ENCODE results near the gene SERPINI1.

SERPINI1 gene

DNA sequence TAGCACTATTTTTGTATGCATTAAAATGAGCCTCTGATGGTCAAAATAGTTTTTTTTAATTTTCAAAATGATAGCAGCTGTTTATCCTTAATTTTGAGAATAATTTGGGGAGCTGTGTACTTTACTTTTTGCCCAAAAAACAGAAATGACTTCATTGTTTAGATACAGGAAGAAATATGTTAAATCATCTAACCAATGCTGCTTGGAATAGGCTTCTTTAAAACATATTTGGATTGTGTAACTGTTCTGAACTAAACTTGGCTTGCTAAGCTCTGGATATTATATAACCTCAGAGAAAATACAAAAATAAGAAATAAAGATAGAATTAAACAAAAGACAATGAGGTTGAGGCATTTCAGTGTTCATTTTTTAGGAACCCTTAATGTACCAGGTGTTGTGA lies 119.3 kb downstream of the SERPINI1 start:
- no peak for DNase-seq

DNA sequence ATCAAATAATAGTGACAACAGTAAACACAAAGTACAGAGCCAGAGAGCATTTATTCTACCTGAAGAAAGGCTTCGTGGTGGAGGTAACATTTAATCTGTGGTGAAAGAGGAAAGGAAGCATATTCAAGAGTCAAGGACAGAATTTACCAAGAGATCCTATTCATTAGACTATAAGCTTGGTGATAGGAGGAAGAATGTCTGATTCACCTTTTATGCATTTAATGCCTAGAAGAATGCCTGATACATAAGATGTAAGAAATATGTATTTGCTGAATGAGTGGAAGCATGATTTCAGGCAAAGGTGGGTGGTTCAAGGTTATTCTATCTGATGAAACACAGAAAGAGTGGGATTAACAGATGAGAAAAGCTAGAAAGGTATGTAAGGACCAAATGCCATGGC lies 119.8 kb downstream of the SERPINI1 start:
- no peak for DNase-seq

DNA sequence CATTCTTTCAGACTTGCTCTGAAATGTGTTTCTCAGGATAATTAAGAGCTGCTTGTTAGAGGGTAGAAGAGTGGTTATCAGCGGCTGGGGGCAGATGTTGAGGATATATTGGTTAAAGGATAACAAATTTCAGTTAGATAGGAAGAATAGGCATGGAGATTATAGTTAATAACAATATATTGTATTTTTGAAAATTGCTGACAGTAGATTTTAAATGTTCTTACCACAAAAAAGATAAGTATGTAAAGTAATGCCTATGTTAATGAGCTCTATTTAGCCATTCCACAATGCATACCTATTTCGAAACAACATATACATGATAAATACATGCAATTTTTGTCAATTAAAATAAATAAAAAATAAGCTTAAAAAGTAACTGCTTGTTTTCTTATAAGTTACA lies 123.3 kb downstream of the SERPINI1 start:
- DNase-seq: no peak

DNA sequence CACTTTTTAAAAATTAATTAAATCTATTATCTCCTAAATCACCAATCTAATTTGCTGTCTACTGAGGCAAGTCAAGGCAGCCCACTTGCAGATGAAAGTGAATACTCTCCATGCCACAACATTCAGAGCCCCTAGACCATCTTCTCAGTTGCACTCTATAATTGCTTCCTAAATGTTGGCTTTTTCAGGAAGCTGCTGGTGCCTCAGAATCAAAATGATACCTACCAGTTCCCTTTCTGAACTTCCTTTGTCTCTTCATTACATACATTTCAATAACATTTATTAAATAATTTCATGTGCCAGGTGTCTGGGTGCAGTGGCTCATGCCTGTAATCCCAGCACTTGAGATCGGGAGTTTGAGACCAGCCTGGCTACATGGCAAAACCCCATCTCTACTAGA lies 124.1 kb downstream of the SERPINI1 start:
- DNase-seq: no peak

DNA sequence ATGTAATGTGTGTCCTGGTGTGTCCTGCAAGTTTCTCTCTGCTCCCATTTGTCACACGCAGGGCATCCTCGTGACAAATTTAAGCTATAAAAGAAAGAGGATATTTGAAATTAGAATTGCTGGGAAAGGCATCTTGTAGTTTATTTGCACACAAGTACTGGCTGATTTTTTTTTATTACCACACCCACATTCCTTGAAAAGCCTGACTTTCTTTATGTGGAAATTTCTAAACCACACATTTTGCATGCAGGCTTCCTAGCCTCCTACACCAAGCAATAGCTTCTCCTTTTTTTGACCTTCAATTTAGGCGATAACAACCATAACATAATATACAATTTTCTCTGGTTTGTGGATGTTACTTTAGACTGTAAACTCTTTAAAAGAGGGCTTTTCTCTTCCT lies 126.1 kb downstream of the SERPINI1 start:
- no peak for DNase-seq

DNA sequence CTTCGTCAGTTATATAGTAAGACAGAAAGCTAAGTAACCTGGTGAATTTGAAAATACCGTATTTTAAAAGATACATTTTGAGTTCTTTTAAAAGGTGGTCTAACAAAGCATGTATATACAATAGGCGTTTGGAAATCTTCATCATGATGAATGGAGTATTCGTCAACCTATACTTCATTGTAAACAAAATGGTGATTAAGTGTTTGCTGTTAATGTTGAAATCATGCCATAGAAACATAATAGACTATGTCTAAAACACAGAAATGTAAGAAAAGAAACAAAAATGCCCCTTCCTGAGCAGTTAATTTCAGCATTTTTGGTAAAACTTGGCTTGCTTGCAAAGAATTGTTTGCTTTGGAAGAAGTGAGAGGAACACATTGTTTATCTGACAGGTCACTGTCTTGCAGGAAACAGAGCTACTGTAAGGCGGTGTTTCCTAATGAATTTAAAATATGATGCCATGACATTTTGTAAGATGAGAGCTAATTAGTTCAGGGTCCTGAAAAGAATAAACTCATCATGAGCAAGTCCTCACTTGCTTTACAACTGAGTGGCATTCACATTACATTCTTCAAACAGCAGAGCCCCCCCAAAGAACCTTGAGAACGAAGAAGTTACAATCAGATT lies 126.7 kb downstream of the SERPINI1 start:
- DNase-seq: no peak

DNA sequence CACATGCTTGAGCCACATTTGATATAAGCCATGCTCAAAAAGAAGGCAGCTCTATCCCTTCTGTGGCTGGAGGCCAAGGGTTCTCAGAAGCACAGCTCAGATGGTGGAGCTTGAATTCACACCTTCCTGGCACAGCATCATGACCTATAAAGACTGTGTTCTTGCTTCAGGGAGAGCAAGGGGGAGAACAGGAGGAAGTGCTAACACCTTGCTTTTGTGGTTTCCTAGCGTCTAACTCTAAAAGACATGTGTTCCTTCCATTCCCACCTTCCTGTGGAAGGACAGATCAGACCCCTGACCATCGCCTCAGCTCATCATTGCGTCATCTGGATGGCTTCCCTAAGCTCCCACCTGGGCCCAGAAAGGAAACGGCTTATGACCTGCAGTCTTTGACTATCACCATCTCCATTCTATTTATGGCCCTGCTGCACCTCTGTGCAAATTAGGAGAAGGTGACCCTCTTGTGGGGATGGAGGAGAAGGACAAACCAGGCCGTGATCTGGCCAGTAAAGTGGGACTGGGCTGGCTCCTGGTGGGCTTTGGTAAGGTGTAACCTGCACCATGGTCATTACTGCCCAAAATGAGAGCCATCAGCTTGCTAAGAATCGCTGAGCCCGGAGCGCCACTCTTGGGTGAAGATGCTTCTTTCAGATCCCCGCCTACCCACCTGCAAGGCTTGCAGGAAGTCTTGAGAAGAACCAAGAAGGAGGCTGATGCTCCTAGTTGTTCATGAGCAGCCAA lies 128.5 kb downstream of the SERPINI1 start:
- DNase-seq: no peak

DNA sequence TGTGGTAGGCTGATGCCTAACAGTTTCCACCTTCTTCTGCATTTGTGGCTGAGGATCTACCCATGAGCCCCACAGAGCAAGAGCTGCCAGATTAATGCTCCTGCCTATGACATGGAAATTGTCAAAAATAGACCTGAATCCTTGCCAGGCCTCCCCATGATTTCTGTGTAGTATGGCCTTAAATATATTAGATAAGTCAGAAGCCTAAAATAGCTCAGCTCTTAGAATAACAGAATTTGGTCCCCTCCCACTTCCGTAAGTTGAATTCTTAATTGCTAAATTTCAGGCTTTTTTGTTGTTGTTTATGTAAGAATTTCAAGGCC lies 129.0 kb downstream of the SERPINI1 start:
- no peak for DNase-seq

DNA sequence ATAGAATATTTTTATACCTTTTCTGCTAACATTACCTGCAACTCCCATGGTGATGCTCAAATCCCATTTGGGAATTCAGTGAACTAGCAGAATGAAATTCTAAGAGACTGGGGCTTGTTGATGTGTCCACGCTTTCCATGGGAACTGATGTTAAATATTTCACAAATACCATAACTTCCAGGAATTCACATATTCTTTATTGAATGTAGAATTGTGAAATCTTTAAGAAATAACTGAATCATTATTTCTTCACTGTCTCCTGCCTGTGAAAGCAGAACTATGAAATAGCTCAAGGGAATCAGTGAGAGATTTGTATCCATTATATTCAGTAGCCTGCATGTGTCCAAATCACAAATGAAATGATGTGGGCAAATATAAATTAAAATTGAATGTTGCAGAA lies 130.8 kb downstream of the SERPINI1 start:
- no peak for DNase-seq

DNA sequence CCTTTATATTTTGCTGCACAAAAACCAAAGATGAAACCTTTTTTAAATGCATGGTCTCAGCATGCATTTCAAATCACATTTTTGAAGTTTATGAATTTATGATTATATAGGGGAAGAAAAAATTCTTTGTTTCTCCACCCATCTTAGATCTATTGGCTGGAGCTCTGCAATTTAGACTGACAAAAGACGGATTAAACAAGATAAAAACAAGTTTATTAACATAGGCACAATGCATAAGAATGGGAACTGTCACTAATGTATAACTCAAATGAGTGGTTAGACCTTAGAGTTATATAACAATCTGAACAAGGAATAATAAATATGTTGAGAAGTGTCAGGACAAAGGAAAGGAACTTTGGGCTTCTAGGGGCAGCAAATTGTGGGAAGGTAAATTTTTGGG lies 132.5 kb downstream of the SERPINI1 start:
- DNase-seq: no peak

DNA sequence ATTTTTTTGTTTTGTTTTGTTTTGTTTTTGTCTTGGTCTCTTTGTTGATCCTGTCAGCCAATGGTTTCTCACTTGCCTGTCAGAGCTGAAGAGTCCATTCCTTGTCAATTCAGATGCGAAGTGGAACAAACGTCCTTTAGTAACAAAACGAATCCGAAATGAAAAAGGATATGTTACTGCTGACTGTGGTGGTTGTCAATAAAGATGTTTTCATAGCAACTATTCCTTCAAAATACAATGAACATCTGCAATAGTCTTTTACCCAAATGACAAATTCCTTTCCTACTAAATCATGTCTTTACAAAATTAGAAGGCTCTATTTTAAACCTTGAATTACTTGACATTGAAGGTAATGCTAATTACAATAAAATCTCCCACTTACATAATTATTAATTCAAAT lies 134.7 kb downstream of the SERPINI1 start:
- DNase-seq: no peak

DNA sequence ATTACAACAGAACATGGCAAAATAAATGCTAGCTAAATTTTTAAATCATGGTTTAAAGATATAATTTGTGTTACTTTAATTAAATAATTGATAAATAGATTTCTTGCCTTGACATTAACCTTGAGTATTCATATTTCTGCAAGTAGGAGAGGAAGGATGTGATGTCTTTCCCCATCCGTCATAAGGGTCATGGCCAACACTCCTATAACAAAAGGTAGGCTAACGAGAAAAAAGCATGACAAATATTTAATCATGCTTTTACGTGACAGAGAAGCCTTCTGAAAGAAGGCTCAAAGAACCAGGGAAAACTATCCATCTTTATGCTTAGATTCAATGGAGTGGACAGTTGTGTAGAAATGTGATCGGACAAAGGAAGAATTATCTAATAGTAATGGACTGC lies 135.2 kb downstream of the SERPINI1 start:
- no peak for DNase-seq

DNA sequence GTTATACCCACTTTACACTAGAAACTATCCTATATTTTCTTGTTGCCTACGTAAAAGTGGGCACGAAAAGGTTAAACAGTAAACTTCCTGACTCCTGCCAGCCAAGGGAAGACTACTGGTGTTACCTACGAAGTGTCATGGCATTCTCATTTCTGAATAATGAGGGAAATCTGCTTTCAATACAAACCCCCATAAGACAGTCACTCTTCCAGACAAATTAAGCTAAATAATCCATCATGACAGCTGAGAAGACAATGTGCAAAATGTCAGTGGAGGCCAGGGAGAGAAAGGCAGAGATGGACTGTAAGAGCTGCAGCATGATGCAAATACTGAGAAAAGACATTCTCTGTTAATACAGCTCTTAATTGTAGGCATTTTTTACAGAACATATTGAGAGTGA lies 136.5 kb downstream of the SERPINI1 start:
- DNase-seq: no peak

DNA sequence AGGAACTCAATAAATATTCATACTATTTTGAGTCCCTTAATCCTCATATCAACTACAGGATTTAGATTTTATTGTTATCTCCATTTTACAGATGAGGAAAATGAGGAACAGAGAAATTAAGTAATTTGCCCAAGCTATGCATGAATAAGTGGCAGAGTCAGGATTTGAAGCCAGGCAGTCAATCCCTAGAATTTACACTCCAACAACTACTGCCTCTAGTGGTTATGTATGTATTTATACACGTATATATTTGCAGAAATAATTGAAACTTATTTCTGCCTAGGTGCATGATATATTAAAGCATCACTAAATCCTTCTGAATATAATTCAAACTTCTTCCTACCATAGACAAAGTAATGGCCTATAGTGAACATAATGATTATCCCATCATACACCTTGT lies 137.4 kb downstream of the SERPINI1 start:
- no peak for DNase-seq

DNA sequence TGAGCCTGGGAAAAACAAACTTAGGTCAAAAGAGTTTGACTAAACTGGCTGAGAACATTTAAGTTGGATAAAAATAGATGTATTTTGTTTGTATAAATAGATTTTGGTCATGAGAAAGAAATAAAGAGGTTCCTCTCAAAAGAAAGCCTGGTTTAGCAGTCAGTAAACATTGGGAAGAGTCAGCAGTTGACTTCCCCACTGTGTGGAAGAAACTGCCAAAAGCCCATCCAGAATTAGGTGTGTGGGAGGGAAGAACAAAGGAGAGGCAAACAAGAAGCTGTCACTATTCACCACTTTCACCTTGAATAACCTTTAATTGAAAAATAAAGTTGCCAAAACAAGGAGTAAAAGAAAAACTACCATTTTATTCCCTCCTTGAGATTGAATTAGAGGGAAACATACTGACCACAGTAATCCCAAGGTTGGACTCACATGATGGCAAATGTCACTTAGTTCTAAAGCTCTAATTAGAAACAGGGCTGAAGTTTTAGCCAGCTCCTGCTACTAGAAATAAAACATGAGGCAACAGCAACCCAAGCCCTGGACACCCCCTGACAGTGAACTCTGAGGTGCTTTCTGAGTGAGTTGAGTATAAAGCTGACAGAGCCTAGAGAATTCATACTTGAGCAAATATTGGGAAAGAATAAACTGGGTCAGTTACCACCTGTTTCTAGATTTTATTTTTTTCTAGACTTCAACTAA lies 139.3 kb downstream of the SERPINI1 start:
- no peak for DNase-seq
